Raji (cell line): ENCODE data around the gene HTR6.

ENCODE experiments used
- POLR2A ChIP-seq: IDR thresholded peaks from 2 replicates; pipeline ENCODE4 v1.6.1; 2011; ENCODE audit warnings: low read depth, low read length, control low read depth; ENCODE audit not compliant: insufficient read depth

Gene HTR6

GRCh38 chr1:19717467-19717866 is 52.8 kb downstream of the HTR6 start:
- TF ChIP-seq POLR2A: no peak

- TF ChIP-seq POLR2A: no peak
These were observed 55.5 kb downstream of the HTR6 start for GRCh38 chr1:19720174-19720573.

GRCh38 chr1:19720973-19721372 is 56.3 kb downstream of the HTR6 start:
- TF ChIP-seq POLR2A: no peak

DNA sequence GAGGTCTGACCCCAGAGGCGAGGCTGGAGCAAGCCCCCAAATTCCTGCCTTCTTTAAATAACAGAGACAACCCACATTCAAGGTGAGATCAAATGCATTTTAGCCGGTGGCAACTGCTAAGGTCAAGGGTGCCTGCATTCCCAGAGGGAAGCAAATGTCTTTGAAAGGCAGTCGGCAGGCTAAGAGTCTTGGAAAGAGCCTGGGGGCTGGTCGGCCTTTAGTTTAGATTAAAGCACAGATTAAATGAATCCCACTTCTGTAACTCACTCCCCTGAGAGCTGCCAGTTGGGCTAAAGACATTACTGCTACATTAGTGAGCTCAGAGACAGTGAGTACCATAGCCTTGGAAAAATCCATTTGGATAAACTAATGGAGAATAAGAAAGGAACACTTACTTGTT is 59.2 kb downstream of the HTR6 start:
- TF ChIP-seq POLR2A: no peak

GRCh38 chr1:19725606-19726005 is 60.9 kb downstream of the HTR6 start:
- TF ChIP-seq POLR2A: no peak

- no peak for TF ChIP-seq POLR2A
These were observed 63.9 kb downstream of the HTR6 start for GRCh38 chr1:19728413-19729145.

DNA sequence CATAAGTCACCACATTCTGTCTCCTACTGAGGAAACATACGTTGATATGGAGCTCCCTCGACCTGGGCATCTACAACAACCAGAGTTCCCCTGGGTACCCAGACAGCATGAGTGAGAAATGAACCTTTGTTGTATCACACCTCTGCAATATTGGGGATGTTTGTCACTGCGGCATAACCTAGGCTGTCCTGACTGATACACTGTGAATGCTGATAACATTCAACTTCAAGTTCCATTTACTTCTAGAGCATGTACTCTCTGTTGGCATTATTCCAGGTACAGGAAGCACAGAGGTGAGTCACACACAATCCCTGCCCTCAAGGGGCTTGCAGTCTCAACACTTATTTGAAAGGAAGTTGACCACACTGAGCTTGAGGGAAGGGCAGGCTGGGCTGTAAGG is 65.6 kb downstream of the HTR6 start:
- no peak for TF ChIP-seq POLR2A
